Measurements from ENCODE around the gene OR10H3.

Gene OR10H3

GRCh38 chr19:15737722-15738121 is at the start of gene OR10H3:
OR10H3 (plus strand) TSS chr19:15737985; CDS start chr19:15741393, 3,408 bp downstream.
- no peak within 1 kb of the TSS for H3K4me3 Mint-ChIP-seq
- no peak within 1 kb of the TSS for H3K27ac Mint-ChIP-seq
- H3K27me3 Mint-ChIP-seq (ENCODE audit: low read depth, poor library complexity): peaks cover 5% of the 10 kb centered on the region
- no peaks in the 10 kb centered on the region for H3K36me3 Mint-ChIP-seq (ENCODE audit: low read depth)
- no peaks in the 10 kb centered on the region for H3K4me1 Mint-ChIP-seq
- no peak for DNase-seq
- TF ChIP-seq, protein P1, sequence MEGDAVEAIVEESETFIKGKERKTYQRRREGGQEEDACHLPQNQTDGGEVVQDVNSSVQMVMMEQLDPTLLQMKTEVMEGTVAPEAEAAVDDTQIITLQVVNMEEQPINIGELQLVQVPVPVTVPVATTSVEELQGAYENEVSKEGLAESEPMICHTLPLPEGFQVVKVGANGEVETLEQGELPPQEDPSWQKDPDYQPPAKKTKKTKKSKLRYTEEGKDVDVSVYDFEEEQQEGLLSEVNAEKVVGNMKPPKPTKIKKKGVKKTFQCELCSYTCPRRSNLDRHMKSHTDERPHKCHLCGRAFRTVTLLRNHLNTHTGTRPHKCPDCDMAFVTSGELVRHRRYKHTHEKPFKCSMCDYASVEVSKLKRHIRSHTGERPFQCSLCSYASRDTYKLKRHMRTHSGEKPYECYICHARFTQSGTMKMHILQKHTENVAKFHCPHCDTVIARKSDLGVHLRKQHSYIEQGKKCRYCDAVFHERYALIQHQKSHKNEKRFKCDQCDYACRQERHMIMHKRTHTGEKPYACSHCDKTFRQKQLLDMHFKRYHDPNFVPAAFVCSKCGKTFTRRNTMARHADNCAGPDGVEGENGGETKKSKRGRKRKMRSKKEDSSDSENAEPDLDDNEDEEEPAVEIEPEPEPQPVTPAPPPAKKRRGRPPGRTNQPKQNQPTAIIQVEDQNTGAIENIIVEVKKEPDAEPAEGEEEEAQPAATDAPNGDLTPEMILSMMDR (IDR thresholded peaks at IDR 0.05): no peak
- peaks cover 77% of the 10 kb centered on the region for H3K9me3 Mint-ChIP-seq

- no peaks in the 10 kb centered on the region for H3K4me1 Mint-ChIP-seq
- TF ChIP-seq, protein P1 (IDR thresholded peaks at IDR 0.05): no peak
- no peak for DNase-seq
- no peak overlapping the region for H3K4me3 Mint-ChIP-seq
- no peaks in the 10 kb centered on the region for H3K36me3 Mint-ChIP-seq (ENCODE audit: low read depth)
- no peaks in the 10 kb centered on the region for H3K27me3 Mint-ChIP-seq (ENCODE audit: low read depth, poor library complexity)
- no peak overlapping the region for H3K27ac Mint-ChIP-seq
- H3K9me3 Mint-ChIP-seq: peaks cover 75% of the 10 kb centered on the region
Observed at GRCh38 chr19:15696654-15697194, 41.1 kb upstream of the OR10H3 start.

- Mint-ChIP-seq H3K4me3 (no peak overlapping the region), H3K27ac (no peak overlapping the region), H3K4me1 (no peaks in the 10 kb centered on the region), H3K36me3 (ENCODE audit: low read depth) (no peaks in the 10 kb centered on the region), H3K27me3 (ENCODE audit: low read depth, poor library complexity) (no peaks in the 10 kb centered on the region), H3K9me3 (peaks cover 77% of the 10 kb centered on the region)
- TF ChIP-seq, protein P1 (IDR thresholded peaks at IDR 0.05): no peak
- DNase-seq: no peak
Observed at GRCh38 chr19:15701757-15702533, 35.8 kb upstream of the OR10H3 start.

DNA sequence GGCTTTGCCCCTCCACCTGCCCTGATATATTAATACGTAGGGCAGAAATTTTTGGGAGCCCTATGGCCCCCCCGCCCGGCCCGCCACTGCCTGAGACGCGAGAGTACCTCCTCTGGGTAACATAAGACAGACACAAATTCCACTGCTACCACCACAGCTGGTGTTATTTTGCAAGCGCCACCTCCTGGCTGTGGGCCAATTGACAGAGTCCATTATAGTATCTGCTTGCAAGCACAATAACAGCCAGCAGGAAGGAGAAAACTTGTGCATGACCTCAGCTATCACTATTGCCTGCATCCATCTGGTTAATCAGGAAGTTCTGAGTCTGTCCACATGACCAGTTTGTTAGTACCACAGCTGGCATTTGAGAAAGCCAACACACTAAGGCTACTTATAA is 35.3 kb upstream of the OR10H3 start:
- H3K27ac Mint-ChIP-seq: no peak overlapping the region
- no peaks in the 10 kb centered on the region for H3K27me3 Mint-ChIP-seq (ENCODE audit: low read depth, poor library complexity)
- H3K4me1 Mint-ChIP-seq: no peaks in the 10 kb centered on the region
- TF ChIP-seq, protein P1 (IDR thresholded peaks at IDR 0.05): no peak
- H3K4me3 Mint-ChIP-seq: no peak overlapping the region
- H3K9me3 Mint-ChIP-seq: peaks cover 75% of the 10 kb centered on the region
- DNase-seq: no peak
- H3K36me3 Mint-ChIP-seq (ENCODE audit: low read depth): no peaks in the 10 kb centered on the region

DNA sequence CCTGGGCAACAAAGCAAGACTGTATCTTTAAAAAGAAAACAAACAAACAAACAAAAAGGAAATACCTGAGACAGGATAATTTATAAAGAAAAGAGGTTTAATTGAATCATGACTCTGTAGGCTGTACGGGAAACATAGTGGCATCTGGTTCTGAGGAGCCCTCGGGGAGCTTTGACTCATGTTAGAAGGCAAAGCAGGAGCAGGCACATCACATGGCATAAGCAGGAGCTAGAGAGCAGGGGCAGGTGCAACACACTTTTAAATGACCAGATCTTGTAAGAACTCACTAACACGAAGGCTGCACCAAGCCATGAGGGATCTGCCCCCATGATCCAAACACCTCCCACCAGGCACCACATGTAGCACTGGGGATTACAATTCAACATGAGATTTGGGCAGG is 23.1 kb upstream of the OR10H3 start:
- no peak for DNase-seq
- peaks cover 3% of the 10 kb centered on the region for H3K27me3 Mint-ChIP-seq (ENCODE audit: low read depth, poor library complexity)
- TF ChIP-seq, protein P1 (IDR thresholded peaks at IDR 0.05): no peak
- H3K36me3 Mint-ChIP-seq (ENCODE audit: low read depth): no peaks in the 10 kb centered on the region
- H3K27ac Mint-ChIP-seq: no peak overlapping the region
- H3K4me1 Mint-ChIP-seq: no peaks in the 10 kb centered on the region
- no peak overlapping the region for H3K4me3 Mint-ChIP-seq
- peaks cover 85% of the 10 kb centered on the region for H3K9me3 Mint-ChIP-seq

DNA sequence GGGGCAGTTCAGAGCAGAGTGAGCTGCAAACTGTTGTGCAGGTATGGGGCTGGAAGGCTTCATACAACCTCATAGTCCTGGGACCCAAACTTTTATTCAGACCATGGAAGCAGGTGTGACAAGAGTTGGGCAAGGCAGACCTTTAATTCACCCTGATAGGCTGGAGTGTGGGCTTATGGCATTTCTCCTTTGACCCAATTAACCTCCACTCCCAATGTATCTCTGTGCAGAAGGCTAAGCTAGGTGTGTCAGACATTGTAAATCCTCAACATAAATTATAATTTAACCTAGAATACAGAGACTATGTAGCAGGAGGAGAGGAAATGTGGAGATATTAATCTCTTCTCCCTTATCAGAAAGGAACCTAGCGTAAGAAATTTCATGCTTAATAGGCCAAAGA is 22.1 kb upstream of the OR10H3 start:
- no peaks in the 10 kb centered on the region for H3K4me1 Mint-ChIP-seq
- TF ChIP-seq, protein P1 (IDR thresholded peaks at IDR 0.05): no peak
- H3K36me3 Mint-ChIP-seq (ENCODE audit: low read depth): no peaks in the 10 kb centered on the region
- DNase-seq: no peak
- no peak overlapping the region for H3K4me3 Mint-ChIP-seq
- no peak overlapping the region for H3K27ac Mint-ChIP-seq
- peaks cover 85% of the 10 kb centered on the region for H3K9me3 Mint-ChIP-seq
- H3K27me3 Mint-ChIP-seq (ENCODE audit: low read depth, poor library complexity): peaks cover 3% of the 10 kb centered on the region

Measured in nephron progenitor cell (in vitro differentiated cells).